Measurements from ENCODE around the gene FARS2.

DNA sequence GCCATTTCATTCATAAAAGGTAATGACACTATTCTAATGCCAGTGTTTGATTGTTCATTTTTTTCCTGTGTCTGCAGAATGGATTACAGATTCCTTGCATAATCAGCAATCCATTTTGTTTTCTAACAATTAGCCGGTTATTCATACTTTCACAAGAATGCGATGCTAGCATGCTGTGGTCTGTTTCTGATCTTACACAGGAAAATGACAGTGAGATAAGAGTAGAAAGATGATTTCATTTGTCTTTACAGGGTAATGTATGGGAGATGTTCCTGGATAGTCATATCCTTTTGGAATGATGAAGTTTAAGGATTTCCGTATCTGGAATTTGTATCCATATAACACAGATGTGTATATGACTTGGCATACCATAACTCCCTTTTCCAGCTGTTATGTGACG lies 207.3 kb downstream of the FARS2 start:
- TF ChIP-seq, protein P1, sequence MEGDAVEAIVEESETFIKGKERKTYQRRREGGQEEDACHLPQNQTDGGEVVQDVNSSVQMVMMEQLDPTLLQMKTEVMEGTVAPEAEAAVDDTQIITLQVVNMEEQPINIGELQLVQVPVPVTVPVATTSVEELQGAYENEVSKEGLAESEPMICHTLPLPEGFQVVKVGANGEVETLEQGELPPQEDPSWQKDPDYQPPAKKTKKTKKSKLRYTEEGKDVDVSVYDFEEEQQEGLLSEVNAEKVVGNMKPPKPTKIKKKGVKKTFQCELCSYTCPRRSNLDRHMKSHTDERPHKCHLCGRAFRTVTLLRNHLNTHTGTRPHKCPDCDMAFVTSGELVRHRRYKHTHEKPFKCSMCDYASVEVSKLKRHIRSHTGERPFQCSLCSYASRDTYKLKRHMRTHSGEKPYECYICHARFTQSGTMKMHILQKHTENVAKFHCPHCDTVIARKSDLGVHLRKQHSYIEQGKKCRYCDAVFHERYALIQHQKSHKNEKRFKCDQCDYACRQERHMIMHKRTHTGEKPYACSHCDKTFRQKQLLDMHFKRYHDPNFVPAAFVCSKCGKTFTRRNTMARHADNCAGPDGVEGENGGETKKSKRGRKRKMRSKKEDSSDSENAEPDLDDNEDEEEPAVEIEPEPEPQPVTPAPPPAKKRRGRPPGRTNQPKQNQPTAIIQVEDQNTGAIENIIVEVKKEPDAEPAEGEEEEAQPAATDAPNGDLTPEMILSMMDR (IDR thresholded peaks at IDR 0.05; ENCODE audit: low read depth, low read length) = no peak
- TF ChIP-seq EZH2phosphoT487 (IDR thresholded peaks at IDR 0.05; ENCODE audit: low read depth) = no peak

Measured in OCI-LY3 (cell line).